H9 (cell line): ENCODE measurements around the gene ITCH. TPM values are rescaled to one million over a fixed set of nuclear protein-coding genes. Genes with fewer than 3 reads are reported as not detected.

ENCODE experiments used
- DNase-seq: peaks from one replicate; pipeline ENCODE4 v3.0.0-alpha.2; 2017
- H2AFZ ChIP-seq: one replicate; pipeline ENCODE4 v1.6.1; 2013; ENCODE audit warnings: mild to moderate bottlenecking, low read length, control low read depth, moderate library complexity
- H2AK5ac ChIP-seq: 2 replicates; pipeline ENCODE4 v1.6.1; 2013; ENCODE audit warnings: low read length, control low read depth, mixed read lengths; ENCODE audit not compliant: insufficient read length
- H2BK120ac ChIP-seq: one replicate; pipeline ENCODE4 v1.6.1; 2013; ENCODE audit warnings: low read depth, mild to moderate bottlenecking, low read length, control low read depth, inconsistent platforms; ENCODE audit not compliant: poor library complexity, severe bottlenecking
- H2BK12ac ChIP-seq: 2 replicates; pipeline ENCODE4 v1.6.1; 2013; ENCODE audit warnings: low read length, control low read depth, mixed read lengths, low read depth; ENCODE audit not compliant: insufficient read length
- H2BK15ac ChIP-seq: 2 replicates; pipeline ENCODE4 v1.6.1; 2013; ENCODE audit warnings: low read depth, low read length, control low read depth
- H2BK20ac ChIP-seq: one replicate; pipeline ENCODE4 v1.6.1; 2013; ENCODE audit warnings: low read depth, mild to moderate bottlenecking, low read length, control low read depth, inconsistent platforms; ENCODE audit not compliant: poor library complexity, severe bottlenecking
- H2BK5ac ChIP-seq: 2 replicates; pipeline ENCODE4 v1.6.1; 2013; ENCODE audit warnings: low read length, control low read depth, mixed read lengths; ENCODE audit not compliant: insufficient read length
- H3K14ac ChIP-seq: 2 replicates; pipeline ENCODE4 v1.6.1; 2013; ENCODE audit warnings: low read length, control low read depth; ENCODE audit not compliant: insufficient read depth
- H3K18ac ChIP-seq: 2 replicates; pipeline ENCODE4 v1.6.1; 2013; ENCODE audit warnings: low read depth, mild to moderate bottlenecking, mixed read lengths, low read length, control low read depth; ENCODE audit not compliant: insufficient read length
- H3K23ac ChIP-seq: 2 replicates; pipeline ENCODE4 v1.6.1; 2013; ENCODE audit warnings: low read length, control low read depth, mixed read lengths, low read depth; ENCODE audit not compliant: insufficient read length
- H3K23me2 ChIP-seq: 2 replicates; pipeline ENCODE4 v1.6.1; 2013; ENCODE audit warnings: low read depth, mild to moderate bottlenecking, mixed read lengths, low read length, control low read depth; ENCODE audit not compliant: insufficient read length, poor library complexity, severe bottlenecking
- H3K27ac ChIP-seq: 2 replicates; pipeline ENCODE4 v1.5.1; 2013; ENCODE audit warnings: low read length, control low read depth, mixed read lengths, low read depth; ENCODE audit not compliant: insufficient read length
- H3K27me3 ChIP-seq: 2 replicates; pipeline ENCODE4 v1.6.1; 2013; ENCODE audit warnings: low read length, control low read depth, inconsistent platforms; ENCODE audit not compliant: insufficient read depth
- H3K4ac ChIP-seq: 2 replicates; pipeline ENCODE4 v1.6.1; 2013; ENCODE audit warnings: low read depth, mild to moderate bottlenecking, control low read depth, inconsistent platforms, low read length, moderate library complexity
- H3K4me1 ChIP-seq: 2 replicates; pipeline ENCODE4 v1.6.1; 2013; ENCODE audit warnings: low read length, control low read depth, inconsistent platforms; ENCODE audit not compliant: insufficient read depth
- H3K4me2 ChIP-seq: 2 replicates; pipeline ENCODE4 v1.6.1; 2013; ENCODE audit warnings: low read length, control low read depth, mixed read lengths; ENCODE audit not compliant: insufficient read length, insufficient read depth
- H3K56ac ChIP-seq: 2 replicates; pipeline ENCODE4 v1.6.1; 2013; ENCODE audit warnings: low read depth, mild to moderate bottlenecking, mixed read lengths, low read length, control low read depth; ENCODE audit not compliant: insufficient read length
- H3K79me1 ChIP-seq: 2 replicates; pipeline ENCODE4 v1.6.1; 2013; ENCODE audit warnings: low read depth, mild to moderate bottlenecking, moderate library complexity, low read length, control low read depth, inconsistent platforms; ENCODE audit not compliant: insufficient read depth, poor library complexity, severe bottlenecking
- H3K79me2 ChIP-seq: 2 replicates; pipeline ENCODE4 v1.6.1; 2013; ENCODE audit warnings: low read length, control low read depth, inconsistent platforms; ENCODE audit not compliant: insufficient read depth
- H3K9ac ChIP-seq: 2 replicates; pipeline ENCODE4 v1.6.1; 2013; ENCODE audit warnings: low read length, control low read depth, mixed read lengths; ENCODE audit not compliant: insufficient read length; ENCODE audit errors: extremely low read depth
- H3K9me3 ChIP-seq: one replicate; pipeline ENCODE4 v1.6.1; 2013; ENCODE audit warnings: low read depth, low read length, inconsistent platforms; ENCODE audit not compliant: control insufficient read depth
- H3T11ph ChIP-seq: one replicate; pipeline ENCODE4 v1.6.1; 2013; ENCODE audit warnings: mild to moderate bottlenecking, low read length, control low read depth, inconsistent platforms
- H4K20me1 ChIP-seq: one replicate; pipeline ENCODE4 v1.6.1; 2013; ENCODE audit not compliant: control insufficient read depth, insufficient read length, insufficient read depth
- H4K5ac ChIP-seq: 2 replicates; pipeline ENCODE4 v1.6.1; 2013; ENCODE audit warnings: low read depth, mild to moderate bottlenecking, mixed read lengths, low read length, control low read depth; ENCODE audit not compliant: insufficient read length
- H4K8ac ChIP-seq: replicated peaks from 2 replicates; pipeline ENCODE4 v1.6.1; 2013; ENCODE audit warnings: low read length, control low read depth, mixed read lengths, low read depth; ENCODE audit not compliant: insufficient read length
- H4K91ac ChIP-seq: 2 replicates; pipeline ENCODE4 v1.6.1; 2013; ENCODE audit warnings: low read depth, mild to moderate bottlenecking, moderate library complexity, mixed read lengths, low read length, control low read depth; ENCODE audit not compliant: insufficient read length
- H3K27ac Mint-ChIP-seq, 3 experiments: 2 replicates in 2 of 3; 3 replicates in 1 of 3; pipeline ENCODE4 v1.8.0; 2020 to 2021; ENCODE audit warnings: mixed read lengths in 3 of 3, mild to moderate bottlenecking in 1 of 3, moderate library complexity in 1 of 3
- H3K27me3 Mint-ChIP-seq: 2 replicates; pipeline ENCODE4 v1.8.0; 2021; ENCODE audit warnings: low read depth, mild to moderate bottlenecking, moderate library complexity, mixed read lengths
- H3K36me3 Mint-ChIP-seq, 3 experiments: 2 replicates in 2 of 3; 3 replicates in 1 of 3; pipeline ENCODE4 v1.8.0; 2020 to 2021; ENCODE audit warnings: low read depth in 3 of 3, mixed read lengths in 3 of 3; ENCODE audit not compliant: insufficient read depth in 1 of 3
- H3K4me1 Mint-ChIP-seq, 2 experiments: 2 replicates each; pipeline ENCODE4 v1.8.0; 2020; ENCODE audit warnings: mixed read lengths in 2 of 2
- H3K4me3 Mint-ChIP-seq, 2 experiments: 2 replicates in 1 of 2; 3 replicates in 1 of 2; pipeline ENCODE4 v1.8.0; 2020 to 2021; ENCODE audit warnings: mild to moderate bottlenecking in 2 of 2, mixed read lengths in 2 of 2, moderate library complexity in 1 of 2
- H3K9me3 Mint-ChIP-seq, 2 experiments: 2 replicates in 1 of 2; 3 replicates in 1 of 2; pipeline ENCODE4 v1.8.0; 2020; ENCODE audit warnings: mild to moderate bottlenecking in 2 of 2, mixed read lengths in 2 of 2, moderate library complexity in 1 of 2
- WGBS: extraction: QIAGEN DNeasy Blood & Tissue Kit; methylation state at CpG from one replicate; pipeline ENCODE4 v1.1.7; 2013; ENCODE audit warnings: missing lambda C conversion rate, low lambda C conversion rate, mixed read lengths; ENCODE audit not compliant: insufficient read length; ENCODE audit errors: extremely low coverage; 5-methylcytosine and 5-hydroxymethylcytosine counted together
- total RNA-seq: library from RNA; stranded (reverse); gene quantifications from 2 replicates; pipeline ENCODE4 v1.2.1, GENCODE V29; 2021
- TF ChIP-seq, protein P1 (sequence below): fragments of 200-600 bp; sonication (generic); conservative IDR thresholded peaks from 3 replicates; pipeline ENCODE4 v1.8.0; 2021; ENCODE audit warnings: antibody characterized with exemption, mild to moderate bottlenecking

Gene ITCH
- total RNA-seq, 1 experiment from 2014 or later, result 55.9 TPM

DNA sequence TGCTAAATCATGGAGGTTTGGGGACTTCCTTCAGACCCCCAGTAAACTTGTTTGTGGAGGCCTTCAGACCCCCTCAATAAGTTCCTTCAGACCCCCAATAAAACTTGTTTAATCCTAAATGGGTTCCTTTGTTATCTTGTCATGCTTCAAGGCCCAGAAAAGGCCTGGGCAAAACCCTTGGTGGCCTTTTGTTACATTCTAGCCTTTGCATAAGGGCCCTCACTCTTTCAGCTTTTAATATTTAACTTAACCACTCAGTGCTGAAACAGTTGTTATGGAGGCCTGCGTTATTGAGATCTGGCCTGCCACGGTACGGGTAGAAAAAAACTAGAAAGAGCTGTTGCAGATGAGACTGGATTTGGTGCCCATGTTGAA, 148.8 kb downstream of the ITCH start:
- Histone ChIP-seq H2BK5ac (no peak overlapping the region), H3K18ac (no peak overlapping the region), H4K91ac (no peak overlapping the region), H4K20me1 (no peaks in the 10 kb centered on the region), H2BK12ac (no peak overlapping the region), H3K9ac (no peak overlapping the region), H3K23me2 (peaks cover 7% of the 10 kb centered on the region), H3K79me2 (no peaks in the 10 kb centered on the region), H3K27me3 (no peaks in the 10 kb centered on the region), H2BK20ac (no peak overlapping the region), H2AK5ac (no peak overlapping the region), H3K27ac (no peak overlapping the region), H3K79me1 (no peaks in the 10 kb centered on the region), H2BK15ac (no peak overlapping the region), H3T11ph (no peak overlapping the region), H3K9me3 (no peaks in the 10 kb centered on the region), H3K4ac (no peak overlapping the region), H3K14ac (no peak overlapping the region), H4K5ac (no peak overlapping the region), H2AFZ (no peak overlapping the region), H3K23ac (no peak overlapping the region), H4K8ac (no peak overlapping the region), H2BK120ac (no peak overlapping the region), H3K4me1 (no peaks in the 10 kb centered on the region), H3K4me2 (no peak overlapping the region), H3K56ac (no peak overlapping the region)
- DNase-seq, result no peak
- H3K4me3 Mint-ChIP-seq, result no peak overlapping the region
- H3K27ac Mint-ChIP-seq, result no peak overlapping the region
- WGBS, result no CpG with 5 or more reads among the region's 3 CpGs
- H3K27me3 Mint-ChIP-seq, result peaks cover 2% of the 10 kb centered on the region; the same call in 1 of the 2 replicates
- TF ChIP-seq, protein P1, sequence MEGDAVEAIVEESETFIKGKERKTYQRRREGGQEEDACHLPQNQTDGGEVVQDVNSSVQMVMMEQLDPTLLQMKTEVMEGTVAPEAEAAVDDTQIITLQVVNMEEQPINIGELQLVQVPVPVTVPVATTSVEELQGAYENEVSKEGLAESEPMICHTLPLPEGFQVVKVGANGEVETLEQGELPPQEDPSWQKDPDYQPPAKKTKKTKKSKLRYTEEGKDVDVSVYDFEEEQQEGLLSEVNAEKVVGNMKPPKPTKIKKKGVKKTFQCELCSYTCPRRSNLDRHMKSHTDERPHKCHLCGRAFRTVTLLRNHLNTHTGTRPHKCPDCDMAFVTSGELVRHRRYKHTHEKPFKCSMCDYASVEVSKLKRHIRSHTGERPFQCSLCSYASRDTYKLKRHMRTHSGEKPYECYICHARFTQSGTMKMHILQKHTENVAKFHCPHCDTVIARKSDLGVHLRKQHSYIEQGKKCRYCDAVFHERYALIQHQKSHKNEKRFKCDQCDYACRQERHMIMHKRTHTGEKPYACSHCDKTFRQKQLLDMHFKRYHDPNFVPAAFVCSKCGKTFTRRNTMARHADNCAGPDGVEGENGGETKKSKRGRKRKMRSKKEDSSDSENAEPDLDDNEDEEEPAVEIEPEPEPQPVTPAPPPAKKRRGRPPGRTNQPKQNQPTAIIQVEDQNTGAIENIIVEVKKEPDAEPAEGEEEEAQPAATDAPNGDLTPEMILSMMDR, result no peak
- peaks cover 0 to 24% (median 17%) of the 10 kb centered on the region in 3 experiments; a peak in 4 of 7 replicates for H3K36me3 Mint-ChIP-seq
- no peaks in the 10 kb centered on the region; a peak in 1 of 5 replicates for H3K9me3 Mint-ChIP-seq
- peaks cover 10 to 12% of the 10 kb centered on the region in 2 experiments for H3K4me1 Mint-ChIP-seq
